IMR-90 (cell line): ENCODE data around the gene TMEM139. TPM values are rescaled to one million over a fixed set of nuclear protein-coding genes. Genes with fewer than 3 reads are reported as not detected.

ENCODE experiments used
- ATAC-seq: fragments of 200-7000 bp; cut with Tn5 transposase; 2 replicates; pipeline ENCODE4 v1.9.1; 2020; ENCODE audit warnings: low read depth, mild to moderate bottlenecking, moderate library complexity
- BruUV-seq: library from RNA; stranded (reverse); fragments of 400-500 nt; replicated peaks from 2 replicates; lab custom pipeline; 2021; lab: Mats Ljungman, UMichigan
- CTCF ChIA-PET: fragments of 300-600 bp; formaldehyde crosslinking; extraction: SDS; loops from one replicate; lab custom pipeline; 2021; ENCODE audit warnings: antibody characterized with exemption; lab: Yijun Ruan, JAX
- POLR2A ChIA-PET: fragments of 300-600 bp; sonication (Branson Sonifier 250); formaldehyde crosslinking; loops from one replicate; lab custom pipeline; 2022; ENCODE audit warnings: antibody characterized with exemption; ENCODE audit not compliant: unreplicated experiment; lab: Charles Lee
- DNase-seq: peaks from one replicate; pipeline ENCODE4 v3.0.0; 2013
- H2AFZ ChIP-seq: replicated peaks from 2 replicates; pipeline ENCODE3; 2013; ENCODE audit warnings: low read length, mild to moderate bottlenecking; ENCODE audit not compliant: poor library complexity
- H2AK5ac ChIP-seq: 2 replicates; pipeline ENCODE4 v1.6.1; 2013; ENCODE audit warnings: low read depth, low read length, inconsistent platforms
- H2AK9ac ChIP-seq: replicated peaks from 2 replicates; pipeline ENCODE3; 2013; ENCODE audit warnings: mild to moderate bottlenecking, low read depth, low read length, moderate library complexity; ENCODE audit not compliant: poor library complexity
- H2BK120ac ChIP-seq: 2 replicates; pipeline ENCODE4 v1.6.1; 2013; ENCODE audit warnings: low read depth, low read length, inconsistent platforms
- H2BK15ac ChIP-seq: 3 replicates; pipeline ENCODE4 v1.6.1; 2013; ENCODE audit warnings: low read depth, low read length, inconsistent platforms
- H2BK20ac ChIP-seq: 2 replicates; pipeline ENCODE4 v1.6.1; 2013; ENCODE audit warnings: low read depth, mild to moderate bottlenecking, inconsistent platforms, low read length, moderate library complexity
- H2BK5ac ChIP-seq: 2 replicates; pipeline ENCODE4 v1.6.1; 2013; ENCODE audit warnings: mild to moderate bottlenecking, low read depth, low read length, inconsistent platforms; ENCODE audit not compliant: poor library complexity, severe bottlenecking
- H3K14ac ChIP-seq: replicated peaks from 2 replicates; pipeline ENCODE4 v1.6.1; 2013; ENCODE audit warnings: low read depth, low read length, inconsistent platforms
- H3K18ac ChIP-seq: 2 replicates; pipeline ENCODE4 v1.6.1; 2013; ENCODE audit warnings: low read depth, low read length, control low read depth
- H3K23ac ChIP-seq: 2 replicates; pipeline ENCODE4 v1.6.1; 2013; ENCODE audit warnings: low read depth, low read length, inconsistent platforms
- H3K27ac ChIP-seq: 2 replicates; pipeline ENCODE4 v1.5.1; 2013; ENCODE audit warnings: mild to moderate bottlenecking, control low read depth, low read length; ENCODE audit not compliant: insufficient read depth
- H3K27me3 ChIP-seq: 2 replicates; pipeline ENCODE4 v1.6.1; 2013; ENCODE audit warnings: low read length; ENCODE audit not compliant: control insufficient read depth, insufficient read depth
- H3K36me3 ChIP-seq: 2 replicates; pipeline ENCODE4 v1.6.1; 2013; ENCODE audit warnings: low read length, mixed read lengths; ENCODE audit not compliant: control insufficient read depth, insufficient read depth
- H3K4ac ChIP-seq: 2 replicates; pipeline ENCODE4 v1.6.1; 2013; ENCODE audit warnings: low read depth, low read length, inconsistent platforms
- H3K4me1 ChIP-seq: 2 replicates; pipeline ENCODE4 v1.6.1; 2013; ENCODE audit warnings: low read length, mixed read lengths; ENCODE audit not compliant: control insufficient read depth, insufficient read depth
- H3K4me2 ChIP-seq: 2 replicates; pipeline ENCODE4 v1.6.1; 2013; ENCODE audit warnings: low read depth, mild to moderate bottlenecking, control low read depth, low read length, moderate library complexity
- H3K4me3 ChIP-seq: 2 replicates; pipeline ENCODE4 v1.5.1; 2013; ENCODE audit warnings: low read depth, mild to moderate bottlenecking, control low read depth, low read length, moderate library complexity; ENCODE audit not compliant: insufficient read depth
- H3K56ac ChIP-seq: 2 replicates; pipeline ENCODE4 v1.6.1; 2013; ENCODE audit warnings: low read length, inconsistent platforms; ENCODE audit not compliant: insufficient read depth; ENCODE audit errors: extremely low read depth
- H3K79me1 ChIP-seq, 2 experiments: 2 replicates each; pipeline ENCODE4 v1.6.1; 2013; ENCODE audit warnings: low read length in 2 of 2, inconsistent platforms in 1 of 2, low read depth in 1 of 2
- H3K9ac ChIP-seq: 2 replicates; pipeline ENCODE4 v1.6.1; 2013; ENCODE audit warnings: low read depth, low read length, control low read depth
- H3K9me1 ChIP-seq: 2 replicates; pipeline ENCODE4 v1.6.1; 2013; ENCODE audit warnings: low read length, inconsistent platforms; ENCODE audit not compliant: insufficient read depth
- H3K9me3 ChIP-seq: 2 replicates; pipeline ENCODE4 v1.6.1; 2013; ENCODE audit warnings: low read length; ENCODE audit not compliant: control insufficient read depth, insufficient read depth
- H4K20me1 ChIP-seq: 2 replicates; pipeline ENCODE4 v1.6.1; 2013; ENCODE audit warnings: low read length, inconsistent platforms; ENCODE audit not compliant: insufficient read depth
- H4K5ac ChIP-seq: 2 replicates; pipeline ENCODE4 v1.6.1; 2013; ENCODE audit warnings: mild to moderate bottlenecking, low read depth, low read length, control low read depth
- H4K8ac ChIP-seq, 2 experiments: 2 replicates each; pipeline ENCODE4 v1.6.1; 2013; ENCODE audit warnings: low read depth in 2 of 2, low read length in 2 of 2, control low read depth in 1 of 2, inconsistent platforms in 1 of 2
- H4K91ac ChIP-seq: 2 replicates; pipeline ENCODE4 v1.6.1; 2013; ENCODE audit warnings: low read depth, low read length, inconsistent platforms; ENCODE audit not compliant: insufficient read depth
- CEBPB ChIP-seq: IDR thresholded peaks from 2 replicates; pipeline ENCODE4 v1.6.1; 2012; ENCODE audit warnings: low read depth, low read length, improper control_type of control experiment
- FOS ChIP-seq: fragments of 150-350 bp; IDR thresholded peaks from 2 replicates; pipeline ENCODE4 v1.6.1; 2016; ENCODE audit warnings: low read depth, low read length
- MAFK ChIP-seq: IDR thresholded peaks from 2 replicates; pipeline ENCODE4 v1.6.1; 2012; ENCODE audit warnings: low read depth, low read length, improper control_type of control experiment
- MAZ ChIP-seq: IDR thresholded peaks from 2 replicates; pipeline ENCODE4 v1.6.1; 2012; ENCODE audit warnings: low read depth, mild to moderate bottlenecking, low read length, improper control_type of control experiment, moderate library complexity, borderline replicate concordance
- MXI1 ChIP-seq: IDR thresholded peaks from 2 replicates; pipeline ENCODE4 v1.6.1; 2012; ENCODE audit warnings: low read depth, mild to moderate bottlenecking, low read length, moderate library complexity, borderline replicate concordance
- NFE2L2 ChIP-seq: fragments of 150-350 bp; IDR thresholded peaks from 2 replicates; pipeline ENCODE4 v1.6.1; 2016; ENCODE audit warnings: low read depth, mild to moderate bottlenecking, low read length
- RAD21 ChIP-seq: IDR thresholded peaks from 2 replicates; pipeline ENCODE4 v1.6.1; 2012; ENCODE audit warnings: low read length, improper control_type of control experiment
- SMC3 ChIP-seq: fragments of 150-350 bp; IDR thresholded peaks from 2 replicates; pipeline ENCODE4 v1.6.1; 2016; ENCODE audit warnings: low read depth, mild to moderate bottlenecking, antibody characterized with exemption, low read length, moderate library complexity
- WGBS, 2 experiments: methylation state at CpG; one replicate each; pipeline versions ENCODE4 v1.1.5 to v1.1.7; 2013; ENCODE audit warnings: missing lambda C conversion rate in 2 of 2; ENCODE audit not compliant: insufficient read length in 1 of 2; ENCODE audit errors: extremely low coverage in 2 of 2; 5-methylcytosine and 5-hydroxymethylcytosine counted together
- dilution Hi-C: fragments of 300-500 bp; cut with HindIII; formaldehyde crosslinking; loops from one replicate; pipeline ENCODE4 v1.14.3; 2018; ENCODE audit warnings: low sequenced_read_pairs; ENCODE audit not compliant: unreplicated experiment
- in situ Hi-C: fragments of 300-500 bp; cut with MboI; formaldehyde crosslinking; loops from 3 replicates; pipeline ENCODE4 v1.14.3; 2019; ENCODE audit warnings: low sequenced_read_pairs, inconsistent platforms, mixed read lengths
- intact Hi-C: fragments of 100-400 bp; cut with micrococcal nuclease; formaldehyde crosslinking; loops from 2 replicates; pipeline ENCODE4 v1.10.0; 2022
- polyA plus RNA-seq, 3 experiments: library from polyadenylated mRNA; depleted of rRNA; stranded (reverse); fragments of >200 nt; gene quantifications; 2 replicates each; pipeline ENCODE4 v1.2.3, GENCODE V29; 2012; ENCODE audit warnings: low replicate concordance in 1 of 3
- total RNA-seq: library from RNA; depleted of rRNA; stranded (reverse); fragments of >200 nt; gene quantifications from 2 replicates; pipeline ENCODE4 v1.2.3, GENCODE V29; 2012

The TMEM139 gene
- total and polyA plus RNA-seq, 2 of the 4 experiments (the other 2 are of a cell fraction): 0.07 TPM; not detected in 1

DNA sequence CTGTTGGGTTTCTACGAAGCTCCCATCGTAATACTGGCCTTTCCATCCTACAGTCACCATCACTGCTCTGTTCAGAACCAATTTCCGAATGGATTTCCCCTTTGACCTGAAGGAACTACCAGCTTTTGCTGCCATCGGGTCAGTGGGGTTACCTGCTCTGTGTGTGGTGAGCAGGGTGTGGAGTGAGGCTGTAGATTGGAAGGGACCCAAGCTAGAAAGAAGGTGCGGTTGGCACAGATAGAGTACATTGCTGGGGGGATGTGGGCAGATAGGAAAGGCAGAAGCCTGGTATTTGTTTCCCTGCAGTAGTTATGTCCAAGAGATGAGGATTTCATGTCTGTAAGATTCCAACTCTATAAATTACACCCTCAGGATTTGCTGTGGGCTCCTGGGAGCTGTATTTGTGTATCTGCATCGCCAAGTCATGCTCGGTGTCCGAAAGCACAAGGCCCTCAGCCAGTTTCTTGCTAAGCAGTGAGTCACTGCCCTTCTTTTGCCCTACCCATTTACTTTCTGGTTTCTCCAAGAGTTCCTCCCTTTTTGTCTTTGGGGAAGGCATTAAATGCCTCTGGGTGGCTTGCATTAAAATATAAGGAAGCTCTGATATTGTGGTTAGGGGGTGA, 46.5 kb downstream of the TMEM139 start:
- intact Hi-C loops: no loop called here

More for the DNA sequence above, 46.5 kb downstream of the TMEM139 start:
- H3K36me3 ChIP-seq: no peaks in the 10 kb centered on the region
- H3K4me2 ChIP-seq: peak overlapping the region; percentile 22; the same call in 1 of the 2 replicates
- WGBS, 2 experiments: 80% methylated on average over 1 of the region's 8 CpGs; no CpG with 5 or more reads in 1 of the 2 experiments
- H3K9me1 ChIP-seq: no peaks in the 10 kb centered on the region
- DNase-seq: peak; percentile 96
- ChIA-PET CTCF (interaction anchor here (0.7 kb wide), 1 partner anchor 10 kb away, joined by 3 read pairs; no protein-coding TSS in a partner anchor), POLR2A (no interaction called here)
- peak overlapping the region; percentile 42 for H4K5ac ChIP-seq
- peak overlapping the region; percentile 9; the same call in 1 of the 2 replicates for H2AK5ac ChIP-seq
- peak overlapping the region in 1 of 2 experiments; percentile 37; a peak in 1 of 4 replicates for H4K8ac ChIP-seq
- H2BK5ac ChIP-seq: peak overlapping the region; percentile 4
- 0 out of 2 replicates have a peak overlapping the region, but pooled peaks have one; percentile 17 for H3K14ac ChIP-seq
- H3K9ac ChIP-seq: no peak overlapping the region
- in situ Hi-C loops: no loop called here
- peak overlapping the region; percentile 79 for H2AK9ac ChIP-seq
- H3K9me3 ChIP-seq: no peaks in the 10 kb centered on the region
- no peaks in the 10 kb centered on the region for H3K79me1 ChIP-seq
- peak overlapping the region; percentile 54; the same call in 1 of the 2 replicates for H3K27ac ChIP-seq
- peak overlapping the region; percentile 4; the same call in 1 of the 2 replicates for H2BK20ac ChIP-seq
- no peak overlapping the region for H3K23ac ChIP-seq
- ATAC-seq: peak; percentile 97
- peak overlapping the region; percentile 25 for H2AFZ ChIP-seq
- peak overlapping the region; percentile 67 for H3K18ac ChIP-seq
- peak overlapping the region; percentile 23; the same call in 1 of the 2 replicates for H3K4ac ChIP-seq
- H3K4me1 ChIP-seq: peaks cover 8% of the 10 kb centered on the region
- H2BK120ac ChIP-seq: peak overlapping the region; percentile 33; the same call in 1 of the 2 replicates
- no peaks in the 10 kb centered on the region for H3K27me3 ChIP-seq
- H4K20me1 ChIP-seq: no peaks in the 10 kb centered on the region
- dilution Hi-C loops: no loop called here
- H3K56ac ChIP-seq: no peak overlapping the region
- peak; percentile 6; the same call in 1 of the 2 replicates for TF ChIP-seq MAFK
- TF ChIP-seq MAZ: no peak
- peak; percentile 72; the same call in 1 of the 2 replicates for TF ChIP-seq FOS
- no peak for TF ChIP-seq SMC3
- no peak for TF ChIP-seq CEBPB
- peak; percentile 86 for TF ChIP-seq NFE2L2
- no peak for TF ChIP-seq RAD21
- no peak for TF ChIP-seq MXI1
- no TSS peak for BruUV-seq
- no peak overlapping the region for H2BK15ac ChIP-seq
- H4K91ac ChIP-seq: no peak overlapping the region
- no peak overlapping the region for H3K4me3 ChIP-seq
